CD4-positive, CD25-positive, alpha-beta regulatory T cell (primary cell): ENCODE data around the gene MED13L. TPM values are rescaled to one million over a fixed set of nuclear protein-coding genes. Genes with fewer than 3 reads are reported as not detected.

ENCODE experiments used
- ATAC-seq, 2 donors: fragments of 150-1000 bp; cut with Tn5 transposase; one replicate each; pipeline ENCODE4 v1.10.0; 2021; ENCODE audit warnings: low read depth in 2 of 2, moderate number of reproducible peaks in 2 of 2, moderate library complexity in 1 of 2
- DNase-seq, 3 donors: peaks; one replicate each; pipeline versions ENCODE4 v3.0.0 to v3.0.0-alpha.2; 2012 to 2022; ENCODE audit warnings: mixed read lengths in 1 of 3
- H3K27ac ChIP-seq: one replicate; pipeline ENCODE4 v1.7.0; 2013; ENCODE audit warnings: mild to moderate bottlenecking, low read length; ENCODE audit not compliant: insufficient read depth, poor library complexity, severe bottlenecking
- H3K27me3 ChIP-seq: one replicate; pipeline ENCODE4 v1.7.0; 2013; ENCODE audit warnings: low read length; ENCODE audit not compliant: control insufficient read depth, insufficient read depth
- H3K36me3 ChIP-seq: one replicate; pipeline ENCODE4 v1.7.0; 2013; ENCODE audit warnings: mild to moderate bottlenecking, low read length, moderate library complexity; ENCODE audit not compliant: control insufficient read depth, insufficient read depth
- H3K4me1 ChIP-seq: 2 replicates; pipeline ENCODE4 v1.7.0; 2013; ENCODE audit warnings: mild to moderate bottlenecking, low read length; ENCODE audit not compliant: insufficient read depth, control insufficient read depth, poor library complexity, severe bottlenecking
- H3K4me3 ChIP-seq: one replicate; pipeline ENCODE4 v1.7.0; 2013; ENCODE audit warnings: low read depth, mild to moderate bottlenecking, low read length, moderate library complexity
- H3K9me3 ChIP-seq, 2 experiments: 1 replicate in 1 of 2; 2 replicates in 1 of 2; pipeline ENCODE4 v1.7.0; 2013; ENCODE audit warnings: low read length in 2 of 2, mild to moderate bottlenecking in 1 of 2, moderate library complexity in 1 of 2; ENCODE audit not compliant: control insufficient read depth in 2 of 2
- H3K27ac Mint-ChIP-seq, 3 donors: one replicate each; pipeline ENCODE4 v1.8.0; 2020 to 2022; ENCODE audit warnings: mild to moderate bottlenecking in 3 of 3, mixed read lengths in 3 of 3, moderate library complexity in 2 of 3
- H3K27me3 Mint-ChIP-seq: one replicate; pipeline ENCODE4 v1.8.0; 2022; ENCODE audit warnings: mild to moderate bottlenecking, mixed read lengths
- H3K36me3 Mint-ChIP-seq: one replicate; pipeline ENCODE4 v1.8.0; 2020; ENCODE audit warnings: mixed read lengths
- H3K4me1 Mint-ChIP-seq, 4 donors: one replicate each; pipeline ENCODE4 v1.8.0; 2020 to 2022; ENCODE audit warnings: mixed read lengths in 4 of 4, mild to moderate bottlenecking in 1 of 4
- H3K4me3 Mint-ChIP-seq, 4 donors: one replicate each; pipeline ENCODE4 v1.8.0; 2020 to 2022; ENCODE audit warnings: mild to moderate bottlenecking in 4 of 4, mixed read lengths in 4 of 4, moderate library complexity in 3 of 4
- H3K9me3 Mint-ChIP-seq, 7 donors: one replicate each; pipeline ENCODE4 v1.8.0; 2020 to 2022; ENCODE audit warnings: mixed read lengths in 7 of 7, mild to moderate bottlenecking in 3 of 7, moderate library complexity in 2 of 7
- polyA plus RNA-seq, 4 donors: library from polyadenylated mRNA; unstranded; fragments of 300-500 nt; fragmentation: Illumina TruSeq; gene quantifications; one replicate each; pipeline ENCODE4 v1.2.3, GENCODE V29; 2021
- total RNA-seq: library from RNA; stranded (reverse); gene quantifications from one replicate; pipeline ENCODE4 v1.2.3, GENCODE V29; 2022

Gene MED13L
- total and polyA plus RNA-seq, 5 donors from 2014 or later, result 4.5 to 179 (median 7.0) TPM

DNA sequence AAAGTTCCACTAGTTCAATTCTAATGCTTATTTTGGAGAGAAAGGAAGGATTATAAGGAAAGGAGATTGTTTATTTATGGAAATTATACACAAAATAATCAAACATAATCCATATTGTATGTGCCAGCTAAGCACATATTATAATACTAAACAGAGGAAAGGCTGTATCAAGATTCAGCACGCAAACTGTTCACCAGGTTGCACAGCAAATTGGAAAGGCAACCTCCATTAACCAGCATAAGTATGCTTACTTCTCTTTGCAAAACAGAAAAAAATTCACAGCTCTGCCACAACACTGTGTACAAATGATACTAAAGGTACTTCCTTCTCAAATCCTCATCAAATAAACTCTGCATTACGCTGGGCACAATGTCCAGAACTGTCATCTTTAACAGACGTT is 146.3 kb downstream of the MED13L start:
- Mint-ChIP-seq H3K27ac (peak overlapping the region in 1 of 3 donors; percentile 9), H3K4me3 (peak overlapping the region in 1 of 4 donors; percentile 30), H3K27me3 (no peaks in the 10 kb centered on the region), H3K9me3 (no peaks in the 10 kb centered on the region), H3K36me3 (no peaks in the 10 kb centered on the region), H3K4me1 (peaks cover 37 to 87% (median 48%) of the 10 kb centered on the region in 4 donors)
- Histone ChIP-seq H3K27ac (no peak overlapping the region), H3K9me3 (no peaks in the 10 kb centered on the region), H3K27me3 (no peaks in the 10 kb centered on the region), H3K4me1 (peaks cover 10% of the 10 kb centered on the region), H3K36me3 (no peaks in the 10 kb centered on the region), H3K4me3 (no peak overlapping the region)
- no peak for ATAC-seq
- DNase-seq, result no peak

- no peaks in the 10 kb centered on the region for H3K27me3 ChIP-seq
- Mint-ChIP-seq H3K9me3 (no peaks in the 10 kb centered on the region), H3K27me3 (no peaks in the 10 kb centered on the region), H3K36me3 (no peaks in the 10 kb centered on the region), H3K27ac (peak overlapping the region in 1 of 3 donors; percentile 11), H3K4me1 (peaks cover 35 to 88% (median 46%) of the 10 kb centered on the region in 4 donors), H3K4me3 (no peak overlapping the region)
- no peak overlapping the region for H3K4me3 ChIP-seq
- H3K9me3 ChIP-seq, result no peaks in the 10 kb centered on the region
- no peak for ATAC-seq
- no peak overlapping the region for H3K27ac ChIP-seq
- peaks cover 10% of the 10 kb centered on the region for H3K4me1 ChIP-seq
- DNase-seq, result peak in 1 of 3 donors; percentile 40
- no peaks in the 10 kb centered on the region for H3K36me3 ChIP-seq
These were observed 147.1 kb downstream of the MED13L start for GRCh38 chr12:116130431-116130830.

DNA sequence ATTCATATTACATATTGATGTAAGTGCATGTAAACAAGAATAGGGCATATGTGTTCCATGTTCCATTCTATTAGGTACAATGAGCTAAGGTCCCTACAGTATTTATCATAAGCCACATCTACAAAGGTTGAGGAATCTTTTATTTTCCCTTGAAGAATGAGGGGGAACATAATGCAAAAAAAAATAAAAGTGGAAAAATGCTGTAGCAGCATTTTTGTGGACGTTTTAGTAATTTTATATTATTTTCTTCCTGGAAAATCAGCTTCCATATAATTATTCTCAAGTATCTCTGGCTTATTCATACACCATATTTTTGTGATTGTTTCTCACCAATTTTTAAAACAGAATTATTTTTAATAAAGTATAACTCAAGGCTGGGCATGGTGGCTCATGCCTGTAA is 148.7 kb downstream of the MED13L start:
- no peak for ATAC-seq
- DNase-seq, result no peak
- H3K27ac ChIP-seq, result no peak overlapping the region
- H3K36me3 ChIP-seq, result no peaks in the 10 kb centered on the region
- no peaks in the 10 kb centered on the region for H3K9me3 Mint-ChIP-seq
- H3K4me1 ChIP-seq, result peaks cover 12% of the 10 kb centered on the region
- H3K27me3 Mint-ChIP-seq, result no peaks in the 10 kb centered on the region
- no peak overlapping the region for H3K4me3 ChIP-seq
- no peak overlapping the region for H3K4me3 Mint-ChIP-seq
- H3K9me3 ChIP-seq, result no peaks in the 10 kb centered on the region
- H3K36me3 Mint-ChIP-seq, result no peaks in the 10 kb centered on the region
- H3K27ac Mint-ChIP-seq, result no peak overlapping the region
- H3K27me3 ChIP-seq, result no peaks in the 10 kb centered on the region
- peaks cover 28 to 89% (median 46%) of the 10 kb centered on the region in 4 donors for H3K4me1 Mint-ChIP-seq

- H3K27ac ChIP-seq, result no peak overlapping the region
- DNase-seq (no peak), ATAC-seq (no peak)
- Mint-ChIP-seq H3K36me3 (no peaks in the 10 kb centered on the region), H3K9me3 (no peaks in the 10 kb centered on the region), H3K27ac (no peak overlapping the region), H3K27me3 (no peaks in the 10 kb centered on the region), H3K4me1 (peaks cover 29 to 89% (median 48%) of the 10 kb centered on the region in 4 donors), H3K4me3 (peak overlapping the region in 1 of 4 donors; percentile 40)
- no peaks in the 10 kb centered on the region for H3K27me3 ChIP-seq
- H3K4me3 ChIP-seq, result no peak overlapping the region
- H3K36me3 ChIP-seq, result no peaks in the 10 kb centered on the region
- H3K9me3 ChIP-seq, result no peaks in the 10 kb centered on the region
- peaks cover 15% of the 10 kb centered on the region for H3K4me1 ChIP-seq
These were observed 149.6 kb downstream of the MED13L start for GRCh38 chr12:116127859-116128258.

DNA sequence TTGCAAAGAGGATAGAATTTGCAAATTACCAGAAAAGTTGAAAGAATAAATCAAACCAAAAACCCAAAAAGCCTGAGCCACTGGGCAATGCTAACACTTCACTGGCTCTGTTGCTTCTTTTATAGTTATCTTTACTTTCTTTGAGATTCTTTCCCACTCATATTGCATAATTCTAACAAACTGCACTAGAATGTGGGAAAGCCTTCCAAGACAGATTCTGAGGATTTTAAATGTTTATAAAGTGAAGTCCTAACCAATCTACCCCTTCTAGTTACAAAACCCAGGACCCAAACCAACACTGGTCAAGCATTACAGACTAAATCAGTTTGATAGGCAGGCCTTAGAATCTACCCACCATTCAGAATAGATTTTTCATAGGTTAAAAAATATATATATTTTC is 150.9 kb downstream of the MED13L start:
- Histone ChIP-seq H3K36me3 (no peaks in the 10 kb centered on the region), H3K4me1 (peaks cover 22% of the 10 kb centered on the region), H3K9me3 (no peaks in the 10 kb centered on the region), H3K27me3 (no peaks in the 10 kb centered on the region), H3K27ac (no peak overlapping the region), H3K4me3 (no peak overlapping the region)
- DNase-seq (no peak), ATAC-seq (no peak)
- Mint-ChIP-seq H3K36me3 (no peaks in the 10 kb centered on the region), H3K4me1 (peaks cover 36 to 91% (median 55%) of the 10 kb centered on the region in 4 donors), H3K27ac (no peak overlapping the region), H3K9me3 (no peaks in the 10 kb centered on the region), H3K27me3 (no peaks in the 10 kb centered on the region), H3K4me3 (no peak overlapping the region)

GRCh38 chr12:116125956-116126566 is 151.4 kb downstream of the MED13L start:
- no peaks in the 10 kb centered on the region for H3K27me3 ChIP-seq
- H3K36me3 ChIP-seq, result no peaks in the 10 kb centered on the region
- no peaks in the 10 kb centered on the region for H3K9me3 ChIP-seq
- peaks cover 28% of the 10 kb centered on the region for H3K4me1 ChIP-seq
- H3K9me3 Mint-ChIP-seq, result no peaks in the 10 kb centered on the region
- H3K4me3 Mint-ChIP-seq, result no peak overlapping the region
- no peak overlapping the region for H3K27ac Mint-ChIP-seq
- no peaks in the 10 kb centered on the region for H3K36me3 Mint-ChIP-seq
- DNase-seq (no peak), ATAC-seq (no peak)
- H3K27ac ChIP-seq, result no peak overlapping the region
- H3K4me1 Mint-ChIP-seq, result peaks cover 33 to 91% (median 56%) of the 10 kb centered on the region in 4 donors
- H3K4me3 ChIP-seq, result no peak overlapping the region
- H3K27me3 Mint-ChIP-seq, result no peaks in the 10 kb centered on the region

GRCh38 chr12:116125084-116125483 is 152.4 kb downstream of the MED13L start:
- no peaks in the 10 kb centered on the region for H3K36me3 Mint-ChIP-seq
- no peak overlapping the region for H3K27ac ChIP-seq
- H3K27me3 ChIP-seq, result no peaks in the 10 kb centered on the region
- peaks cover 34 to 91% (median 57%) of the 10 kb centered on the region in 4 donors for H3K4me1 Mint-ChIP-seq
- H3K9me3 Mint-ChIP-seq, result no peaks in the 10 kb centered on the region
- no peak overlapping the region for H3K27ac Mint-ChIP-seq
- H3K27me3 Mint-ChIP-seq, result no peaks in the 10 kb centered on the region
- peaks cover 35% of the 10 kb centered on the region for H3K4me1 ChIP-seq
- H3K4me3 Mint-ChIP-seq, result no peak overlapping the region
- no peak for ATAC-seq
- no peak for DNase-seq
- no peaks in the 10 kb centered on the region for H3K36me3 ChIP-seq
- H3K4me3 ChIP-seq, result no peak overlapping the region
- H3K9me3 ChIP-seq, result no peaks in the 10 kb centered on the region
